H1 (cell line): ENCODE data around the gene SH3PXD2B. TPM values are rescaled to one million over a fixed set of nuclear protein-coding genes. Genes with fewer than 3 reads are reported as not detected.

ENCODE experiments used
- CTCF ChIA-PET: fragments of 300-600 bp; sonication (Branson Sonifier 250); formaldehyde crosslinking; loops from one replicate; lab custom pipeline; 2021; ENCODE audit not compliant: partially characterized antibody; lab: Charles Lee
- POLR2A ChIA-PET: fragments of 300-600 bp; sonication (Branson Sonifier 250); formaldehyde crosslinking; loops from one replicate; lab custom pipeline; 2021; ENCODE audit warnings: inconsistent platforms; ENCODE audit not compliant: partially characterized antibody; lab: Charles Lee
- DNase-seq, 2 experiments: peaks; one replicate each; pipeline versions ENCODE4 v3.0.0 to v3.0.0-alpha.2; 2010 to 2022; ENCODE audit warnings: low spot score in 2 of 2, low read depth in 1 of 2, mixed read lengths in 1 of 2
- FAIRE-seq: peaks from 2 replicates; lab custom pipeline; 2011; peaks lifted over from hg19 to GRCh38; lab: Jason Lieb, UNC
- H2AFZ ChIP-seq: 2 replicates; pipeline ENCODE4 v1.8.1; 2012; ENCODE audit warnings: low read length, inconsistent platforms
- H2AK5ac ChIP-seq: 2 replicates; pipeline ENCODE4 v1.6.1; 2013; ENCODE audit warnings: low read depth, low read length
- H2BK120ac ChIP-seq: replicated peaks from 2 replicates; pipeline ENCODE3; 2013; ENCODE audit warnings: low read depth, low read length, inconsistent platforms
- H2BK12ac ChIP-seq: 2 replicates; pipeline ENCODE4 v1.6.1; 2013; ENCODE audit warnings: low read depth, low read length
- H2BK15ac ChIP-seq: 2 replicates; pipeline ENCODE4 v1.6.1; 2013; ENCODE audit warnings: low read length
- H2BK20ac ChIP-seq: 2 replicates; pipeline ENCODE4 v1.6.1; 2013; ENCODE audit warnings: low read length
- H2BK5ac ChIP-seq: 2 replicates; pipeline ENCODE4 v1.6.1; 2013; ENCODE audit warnings: low read depth, low read length
- H3K14ac ChIP-seq: 2 replicates; pipeline ENCODE4 v1.6.1; 2013; ENCODE audit warnings: inconsistent platforms; ENCODE audit not compliant: insufficient read length
- H3K18ac ChIP-seq: 2 replicates; pipeline ENCODE4 v1.6.1; 2013; ENCODE audit warnings: low read length; ENCODE audit errors: extremely low read depth
- H3K23ac ChIP-seq: 2 replicates; pipeline ENCODE4 v1.6.1; 2013; ENCODE audit warnings: inconsistent platforms; ENCODE audit not compliant: insufficient read length
- H3K23me2 ChIP-seq: 2 replicates; pipeline ENCODE4 v1.6.1; 2013; ENCODE audit warnings: low read depth, low read length
- H3K27ac ChIP-seq: 2 replicates; pipeline ENCODE4 v1.6.1; 2011; ENCODE audit warnings: low read depth, low read length, inconsistent platforms
- H3K27me3 ChIP-seq, 4 experiments: replicated peaks in 1 of 4; 1 replicate in 1 of 4; 2 replicates in 3 of 4; pipeline versions ENCODE4 v1.6.1 to v1.8.1; 2011 to 2013; ENCODE audit warnings: low read length in 3 of 4, mild to moderate bottlenecking in 3 of 4, inconsistent platforms in 2 of 4, mixed read lengths in 2 of 4, moderate library complexity in 1 of 4; ENCODE audit not compliant: control insufficient read depth in 3 of 4, insufficient read depth in 3 of 4; ENCODE audit errors: extremely low read depth in 1 of 4
- H3K36me3 ChIP-seq, 4 experiments: 2 replicates each; pipeline versions ENCODE4 v1.6.1 to v1.8.1; 2011 to 2013; ENCODE audit warnings: mild to moderate bottlenecking in 4 of 4, low read length in 3 of 4, moderate library complexity in 2 of 4, control low read depth in 1 of 4, inconsistent platforms in 1 of 4; ENCODE audit not compliant: insufficient read depth in 4 of 4, control insufficient read depth in 2 of 4
- H3K4ac ChIP-seq: replicated peaks from 2 replicates; pipeline ENCODE3; 2013; ENCODE audit warnings: low read length, low read depth, mixed read lengths, inconsistent platforms; ENCODE audit not compliant: insufficient read length
- H3K4me1 ChIP-seq, 4 experiments: replicated peaks in 1 of 4; 1 replicate in 1 of 4; 2 replicates in 3 of 4; pipeline versions ENCODE4 v1.6.1 to v1.8.1; 2011 to 2013; ENCODE audit warnings: low read length in 3 of 4, inconsistent platforms in 2 of 4, mixed read lengths in 1 of 4; ENCODE audit not compliant: insufficient read depth in 4 of 4, control insufficient read depth in 3 of 4
- H3K4me2 ChIP-seq, 2 experiments: 2 replicates each; pipeline versions ENCODE4 v1.6.1 to v1.8.1; 2011 to 2013; ENCODE audit warnings: low read depth in 2 of 2, low read length in 2 of 2, control low read depth in 1 of 2, inconsistent platforms in 1 of 2, mild to moderate bottlenecking in 1 of 2; ENCODE audit not compliant: insufficient read depth in 1 of 2
- H3K4me3 ChIP-seq, 4 experiments: fragments of 200-600, 300-600 bp in 1 of 4; sonication (generic), shearing (Covaris generic), sonication (Bioruptor Twin) in 1 of 4; 2 replicates each; pipeline versions ENCODE4 v1.5.1 to v1.8.1; 2011 to 2016; ENCODE audit warnings: low read length in 4 of 4, low read depth in 3 of 4, control low read depth in 2 of 4, inconsistent platforms in 2 of 4, mild to moderate bottlenecking in 2 of 4, mixed read lengths in 1 of 4, moderate library complexity in 1 of 4; ENCODE audit not compliant: insufficient read depth in 2 of 4; ENCODE audit errors: extremely low read depth in 1 of 4
- H3K56ac ChIP-seq: replicated peaks from 2 replicates; pipeline ENCODE3; 2013; ENCODE audit warnings: low read depth, mild to moderate bottlenecking, mixed read lengths, low read length, inconsistent platforms; ENCODE audit not compliant: insufficient read length
- H3K79me1 ChIP-seq: 2 replicates; pipeline ENCODE4 v1.6.1; 2013; ENCODE audit warnings: low read depth, low read length, control low read depth
- H3K79me2 ChIP-seq, 2 experiments: 2 replicates each; pipeline versions ENCODE4 v1.6.1 to v1.8.1; 2012 to 2013; ENCODE audit warnings: low read length in 2 of 2, mild to moderate bottlenecking in 2 of 2, inconsistent platforms in 1 of 2; ENCODE audit not compliant: insufficient read depth in 2 of 2, control insufficient read depth in 1 of 2
- H3K9ac ChIP-seq, 4 experiments: replicated peaks in 1 of 4; 1 replicate in 1 of 4; 2 replicates in 3 of 4; pipeline versions ENCODE4 v1.6.1 to v1.8.1; 2011 to 2013; ENCODE audit warnings: low read depth in 3 of 4, low read length in 3 of 4, control low read depth in 2 of 4, mild to moderate bottlenecking in 2 of 4, moderate library complexity in 2 of 4, inconsistent platforms in 1 of 4; ENCODE audit errors: extremely low read depth in 1 of 4
- H3K9me3 ChIP-seq, 2 experiments: 2 replicates each; pipeline versions ENCODE4 v1.6.1 to v1.8.1; 2012 to 2013; ENCODE audit warnings: mild to moderate bottlenecking in 2 of 2, moderate library complexity in 2 of 2, control low read depth in 1 of 2, inconsistent platforms in 1 of 2, low read depth in 1 of 2, low read length in 1 of 2, mixed read lengths in 1 of 2; ENCODE audit not compliant: insufficient read depth in 2 of 2
- H4K20me1 ChIP-seq, 2 experiments: replicated peaks in 1 of 2; 2 replicates each; pipeline versions ENCODE3 to v1.8.1; 2011 to 2013; ENCODE audit warnings: inconsistent platforms in 2 of 2, low read length in 2 of 2, mild to moderate bottlenecking in 1 of 2; ENCODE audit not compliant: insufficient read depth in 2 of 2, control insufficient read depth in 1 of 2
- H4K5ac ChIP-seq: 2 replicates; pipeline ENCODE4 v1.6.1; 2013; ENCODE audit warnings: low read length, low read depth, mixed read lengths, inconsistent platforms; ENCODE audit not compliant: insufficient read length
- H4K8ac ChIP-seq: 2 replicates; pipeline ENCODE4 v1.8.0; 2013; ENCODE audit warnings: mild to moderate bottlenecking, moderate library complexity, low read length, inconsistent platforms; ENCODE audit not compliant: insufficient read depth; ENCODE audit errors: extremely low read depth
- H4K91ac ChIP-seq: replicated peaks from 2 replicates; pipeline ENCODE3; 2013; ENCODE audit warnings: low read length, mixed read lengths, inconsistent platforms; ENCODE audit not compliant: insufficient read length
- RNF2 ChIP-seq: fragments of 200-900, 300-1000 bp; sonication (generic); IDR thresholded peaks from 2 replicates; pipeline ENCODE4 v1.7.1; 2016; ENCODE audit warnings: borderline replicate concordance, low read depth, mild to moderate bottlenecking, antibody characterized with exemption, low read length; ENCODE audit not compliant: poor library complexity, severe bottlenecking; ENCODE audit errors: missing control alignments
- WGBS, 2 experiments: shearing (Covaris generic) in 1 of 2; methylation state at CpG; one replicate each; pipeline versions ENCODE4 v1.1.6 to v1.1.7; 2013 to 2015; ENCODE audit warnings: low lambda C conversion rate in 2 of 2, mixed read lengths in 2 of 2, inconsistent platforms in 1 of 2, low coverage in 1 of 2, missing lambda C conversion rate in 1 of 2; ENCODE audit not compliant: insufficient replicate concordance in 2 of 2, insufficient coverage in 1 of 2, insufficient read length in 1 of 2; ENCODE audit errors: extremely low coverage in 1 of 2, missing lambda C conversion rate in 1 of 2; 5-methylcytosine and 5-hydroxymethylcytosine counted together
- polyA plus RNA-seq, 7 experiments: library from polyadenylated mRNA; depleted of rRNA in 3 of 7; stranded (reverse) in 5 of 7; unstranded in 2 of 7; fragments of >200 nt in 5 of 7; fragments of 200-250 nt in 2 of 7; gene quantifications; 1 replicate in 5 of 7; 2 replicates in 1 of 7; 4 replicates in 1 of 7; pipeline versions ENCODE4 v1.2.1 to v1.2.3, GENCODE V29; 2011 to 2013; ENCODE audit warnings: missing spikeins in 2 of 7, mixed read lengths in 2 of 7
- total RNA-seq: library from RNA; stranded (reverse); fragmentation: NEBNext Ultra II Directional; extraction: Animal tissue kit (Norgen Biotek cat#: 25700); gene quantifications from 2 replicates; pipeline ENCODE4 v1.2.1, GENCODE V29; 2021

The SH3PXD2B gene
- total and polyA plus RNA-seq, 2 of the 8 experiments (the other 6 are each of a cell fraction or from before 2014, with no cell fraction given), result 32.9 to 72.9 TPM

GRCh38 chr5:172395483-172395882, 58.8 kb downstream of the SH3PXD2B start:
- Histone ChIP-seq H3K14ac (no peak overlapping the region), H3K18ac (no peak overlapping the region), H3K4ac (no peak overlapping the region), H2BK15ac (no peak overlapping the region), H3K9ac (no peak overlapping the region), H3K4me1 (peaks cover 0 to 2% (median under 1%) of the 10 kb centered on the region in 4 experiments; a peak in 1 of 7 replicates), H3K23ac (no peak overlapping the region), H2BK20ac (no peak overlapping the region), H2BK120ac (no peak overlapping the region), H4K5ac (no peak overlapping the region), H3K56ac (no peak overlapping the region), H3K27ac (no peak overlapping the region), H2AFZ (no peak overlapping the region), H3K36me3 (peaks cover 0 to 35% (median 18%) of the 10 kb centered on the region in 4 experiments; a peak in 7 of 8 replicates), H3K79me2 (no peaks in the 10 kb centered on the region), H2BK12ac (no peak overlapping the region), H4K20me1 (no peaks in the 10 kb centered on the region), H3K9me3 (no peaks in the 10 kb centered on the region; a peak in 1 of 4 replicates), H3K79me1 (no peaks in the 10 kb centered on the region), H3K4me2 (no peak overlapping the region), H4K91ac (no peak overlapping the region), H2AK5ac (no peak overlapping the region), H2BK5ac (no peak overlapping the region), H3K4me3 (no peak overlapping the region), H4K8ac (no peak overlapping the region), H3K27me3 (no peaks in the 10 kb centered on the region), H3K23me2 (no peaks in the 10 kb centered on the region)
- no peak for DNase-seq
- WGBS, 2 experiments, result 93% methylated on average over 5 of the region's 5 CpGs; no CpG with 5 or more reads in 1 of the 2 experiments
- no peak for TF ChIP-seq RNF2
- ChIA-PET CTCF (interaction anchor here (0.6 kb wide), 1 partner anchor 58 kb away, joined by 3 read pairs; no protein-coding TSS in a partner anchor), POLR2A (no interaction called here)
- FAIRE-seq, result no peak
